Measurements from ENCODE around the gene RYR1.
A peak's percentile ranks its signal among the peaks of the same experiment; 100 is the strongest.
"Not testable (repeated sequence)": the region's sequence is repeated elsewhere in the genome, so short reads cannot be mapped to it uniquely, and the experiment has no call there.

Gene RYR1

GRCh38 chr19:38490861-38491260 is 57.4 kb downstream of the RYR1 start:
- DNase-seq (ENCODE audit: low spot score) = no peak

GRCh38 chr19:38492181-38492813 is 58.8 kb downstream of the RYR1 start:
- DNase-seq (ENCODE audit: low spot score) = no peak

GRCh38 chr19:38494379-38494778 is 60.9 kb downstream of the RYR1 start:
- no peak for DNase-seq (ENCODE audit: low spot score)

- not testable (repeated sequence) for DNase-seq (ENCODE audit: low spot score)
Measured at GRCh38 chr19:38495375-38495774, 61.9 kb downstream of the RYR1 start.

GRCh38 chr19:38496116-38496515 is 62.6 kb downstream of the RYR1 start:
- DNase-seq (ENCODE audit: low spot score) = no peak

- DNase-seq (ENCODE audit: low spot score) = no peak
Measured at GRCh38 chr19:38496603-38497487, 63.4 kb downstream of the RYR1 start.

GRCh38 chr19:38497907-38498306 is 64.4 kb downstream of the RYR1 start:
- DNase-seq (ENCODE audit: low spot score) = no peak

GRCh38 chr19:38499532-38499931 is 66.0 kb downstream of the RYR1 start:
- no peak for DNase-seq (ENCODE audit: low spot score)

GRCh38 chr19:38500450-38500849 is 67.0 kb downstream of the RYR1 start:
- DNase-seq (ENCODE audit: low spot score) = no peak

- no peak for DNase-seq (ENCODE audit: low spot score)
Measured at GRCh38 chr19:38502410-38503076, 69.1 kb downstream of the RYR1 start.

GRCh38 chr19:38503077-38503410 is 69.6 kb downstream of the RYR1 start:
- no peak for DNase-seq (ENCODE audit: low spot score)

- no peak for DNase-seq (ENCODE audit: low spot score)
Measured at GRCh38 chr19:38505958-38506357, 72.5 kb downstream of the RYR1 start.

GRCh38 chr19:38506375-38506722 is 72.9 kb downstream of the RYR1 start:
- no peak for DNase-seq (ENCODE audit: low spot score)

- peak; percentile 89 for DNase-seq (ENCODE audit: low spot score)
Measured at GRCh38 chr19:38506723-38507550, 73.4 kb downstream of the RYR1 start.

GRCh38 chr19:38507551-38508127 is 74.1 kb downstream of the RYR1 start:
- no peak for DNase-seq (ENCODE audit: low spot score)

GRCh38 chr19:38508507-38508906 is 75.0 kb downstream of the RYR1 start:
- DNase-seq (ENCODE audit: low spot score) = no peak

- no peak for DNase-seq (ENCODE audit: low spot score)
Measured at GRCh38 chr19:38509027-38509426, 75.5 kb downstream of the RYR1 start.

- no peak for DNase-seq (ENCODE audit: low spot score)
Measured at GRCh38 chr19:38511074-38511708, 77.7 kb downstream of the RYR1 start.

GRCh38 chr19:38512277-38512676 is 78.8 kb downstream of the RYR1 start:
- no peak for DNase-seq (ENCODE audit: low spot score)

- not testable (repeated sequence) for DNase-seq (ENCODE audit: low spot score)
Measured at GRCh38 chr19:38513156-38513555, 79.7 kb downstream of the RYR1 start.

- no peak for DNase-seq (ENCODE audit: low spot score)
Measured at GRCh38 chr19:38513762-38514167, 80.3 kb downstream of the RYR1 start.

Measured in cerebellar cortex (tissue), 1 donor.